CD4-positive, alpha-beta T cell treated with Interleukin-6 at 100 ng/mL for 8 hours (primary cell): ENCODE data around the gene MMP20.
A peak's percentile ranks its signal among the peaks of the same experiment; 100 is the strongest.

Experiments
- DNase-seq: peaks from one replicate; pipeline ENCODE4 v3.0.0-alpha.2; 2020; ENCODE audit warnings: mixed read lengths, low spot score

Gene MMP20

GRCh38 chr11:102592634-102593581, 32.2 kb downstream of the MMP20 start:
- DNase-seq: no peak

- DNase-seq: no peak
Measured at GRCh38 chr11:102592131-102592530, 33.0 kb downstream of the MMP20 start.

DNA sequence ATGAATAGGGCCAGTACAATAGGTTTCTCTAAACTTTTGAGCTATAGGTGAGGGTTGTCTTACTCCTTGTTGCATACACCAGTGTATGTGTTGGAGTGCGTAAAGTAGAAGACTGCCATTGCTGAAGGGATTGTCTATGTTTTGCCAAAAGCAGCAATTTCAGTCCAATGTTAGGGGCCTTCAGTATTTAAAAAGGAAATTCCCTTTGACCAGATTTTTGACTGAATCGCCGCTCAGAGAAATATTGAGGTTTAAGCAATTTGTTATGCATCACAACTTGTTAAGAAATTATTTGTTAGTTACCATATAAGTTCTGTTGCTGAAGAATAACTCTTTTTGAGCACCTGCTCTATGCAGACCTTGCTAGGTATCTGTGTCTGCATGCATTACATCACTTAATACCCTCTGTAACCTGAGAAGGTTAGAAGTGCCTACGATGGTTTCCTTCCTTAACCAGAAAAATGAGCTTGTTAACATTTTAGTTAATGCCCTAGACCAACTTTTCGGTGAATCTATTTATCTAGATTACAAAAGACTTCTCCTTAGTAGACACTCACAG, 33.9 kb downstream of the MMP20 start:
- DNase-seq: no peak

DNA sequence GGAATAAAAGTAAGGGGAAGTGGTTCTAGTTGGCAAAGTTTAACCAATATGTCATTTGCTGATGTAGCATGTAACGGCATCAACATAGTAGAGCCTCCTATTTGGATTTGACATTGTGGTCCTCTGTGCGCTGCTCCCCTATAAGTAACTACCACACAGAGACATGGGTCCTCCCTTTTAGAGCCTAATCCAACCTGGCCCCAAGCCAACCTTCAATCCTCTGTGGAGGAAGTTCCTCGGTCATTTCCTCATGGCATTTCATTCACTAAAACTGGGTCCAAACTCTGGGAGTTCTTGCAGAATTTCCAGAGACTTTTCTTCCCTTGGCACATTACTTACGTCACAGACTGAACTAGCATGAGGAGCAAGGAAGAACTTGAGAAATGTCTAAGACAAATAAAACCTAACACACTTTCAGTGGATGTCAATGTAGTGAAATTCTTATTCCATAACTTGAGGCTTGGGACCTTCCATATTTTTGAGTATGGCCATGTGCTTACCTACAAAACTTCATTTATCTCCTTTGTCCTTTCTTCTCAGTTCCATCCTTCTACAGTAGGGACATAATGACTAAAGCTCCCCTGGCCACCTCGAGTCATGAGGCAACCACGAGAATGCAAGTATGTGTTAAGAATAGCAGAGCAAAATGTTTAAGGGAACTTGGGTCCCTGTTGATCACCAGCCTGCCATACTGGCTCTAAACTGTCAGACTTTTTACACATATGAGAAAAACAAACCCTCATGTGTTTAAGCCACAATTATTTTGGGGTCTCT, 34.7 kb downstream of the MMP20 start:
- no peak for DNase-seq

- no peak for DNase-seq
Measured at GRCh38 chr11:102589047-102589459, 36.1 kb downstream of the MMP20 start.

- no peak for DNase-seq
Measured at GRCh38 chr11:102587722-102588121, 37.4 kb downstream of the MMP20 start.

GRCh38 chr11:102583141-102583873, 41.8 kb downstream of the MMP20 start:
- DNase-seq: no peak

DNA sequence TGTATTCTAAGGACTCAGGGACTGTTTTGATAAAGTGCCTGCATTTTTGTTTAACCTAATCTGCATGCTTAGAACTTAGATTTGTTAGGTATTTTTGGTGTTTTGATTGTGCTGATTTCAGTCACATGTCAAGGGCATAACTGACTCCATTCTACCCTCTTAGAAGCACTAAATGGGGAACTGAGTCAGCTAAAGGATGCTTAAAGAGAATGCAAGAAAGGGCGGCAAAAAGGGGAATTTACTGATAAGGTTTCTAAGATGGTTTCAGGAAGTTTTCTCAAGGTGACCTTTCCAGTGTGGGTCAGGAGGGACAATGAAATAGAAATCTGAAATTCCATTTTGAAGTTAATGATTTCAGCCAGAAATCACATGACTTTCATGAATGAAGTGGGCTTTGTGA, 43.0 kb downstream of the MMP20 start:
- DNase-seq: no peak

DNA sequence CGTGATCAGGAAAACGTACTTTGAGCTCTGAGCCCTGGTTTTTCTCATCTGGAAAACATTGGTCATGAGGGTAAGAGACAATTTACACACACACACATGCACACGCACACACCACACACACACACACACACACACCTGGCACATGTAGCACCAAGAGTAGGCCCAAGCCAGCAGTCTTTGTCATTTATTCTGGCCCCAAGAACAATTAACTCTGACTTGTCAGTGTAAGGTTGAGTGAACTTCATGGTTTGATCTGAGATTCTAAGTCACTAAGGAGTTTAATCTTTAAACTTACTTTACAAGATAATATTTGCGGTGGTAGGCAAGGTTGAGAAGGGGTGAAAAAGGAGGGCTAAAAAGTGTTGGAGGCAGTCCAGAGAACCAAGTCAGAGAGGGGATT, 44.1 kb downstream of the MMP20 start:
- no peak for DNase-seq

DNA sequence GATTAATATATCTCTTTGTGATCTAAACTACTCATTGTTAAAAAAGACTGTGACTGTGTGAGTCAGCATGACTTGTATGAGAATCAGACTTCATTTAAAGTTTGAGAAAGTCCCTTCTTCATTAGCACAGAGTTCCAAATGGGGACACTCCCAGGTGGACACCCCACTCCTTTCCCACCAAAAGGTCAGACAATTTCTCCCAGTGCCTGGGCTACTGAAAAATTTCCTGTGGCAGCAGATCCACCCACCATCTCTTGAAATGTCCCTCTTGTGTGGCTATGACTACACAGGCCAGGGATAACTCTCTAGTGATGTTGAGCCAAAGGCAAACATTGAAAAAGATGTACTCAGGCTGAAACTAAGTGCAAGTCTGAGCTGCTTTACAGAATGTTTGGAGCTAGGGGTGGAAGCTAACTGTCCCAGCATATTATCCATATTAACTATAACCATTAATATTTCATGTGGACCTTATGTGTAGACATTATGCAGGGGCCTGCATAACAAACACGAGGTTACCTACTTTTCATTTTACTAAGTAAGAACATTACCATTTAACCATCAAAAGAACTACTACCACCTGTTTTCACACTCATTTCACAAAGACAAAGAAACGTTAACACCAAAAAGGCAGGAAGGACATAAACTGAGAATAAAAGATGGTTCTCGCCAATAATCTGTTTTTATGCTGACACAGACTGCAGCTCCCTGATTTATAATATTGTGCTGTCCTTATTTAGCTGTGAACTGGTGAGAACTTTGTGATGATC, 44.8 kb downstream of the MMP20 start:
- DNase-seq: no peak

DNA sequence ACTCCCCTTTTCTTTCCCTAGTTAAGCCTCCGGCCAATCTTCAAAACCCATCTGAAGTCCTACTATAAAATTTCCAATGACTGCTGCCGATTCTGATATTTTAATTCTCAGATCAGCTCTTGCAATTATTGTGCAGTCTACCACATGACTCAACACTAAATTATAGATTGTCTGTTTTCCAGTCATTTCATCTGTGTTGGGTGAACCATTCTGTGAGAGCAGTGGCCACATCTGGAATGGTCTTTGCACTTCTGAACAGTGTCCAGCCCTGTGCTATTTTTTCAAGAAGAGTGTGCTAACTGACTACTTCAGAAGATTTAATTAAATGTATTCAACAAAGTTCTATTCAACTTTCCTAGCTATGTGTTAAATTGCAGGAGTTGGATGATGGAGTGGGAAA, 47.4 kb downstream of the MMP20 start:
- DNase-seq: no peak

GRCh38 chr11:102577182-102577581, 48.0 kb downstream of the MMP20 start:
- peak; percentile 5 for DNase-seq

- DNase-seq: no peak
Measured at GRCh38 chr11:102576350-102576749, 48.8 kb downstream of the MMP20 start.

DNA sequence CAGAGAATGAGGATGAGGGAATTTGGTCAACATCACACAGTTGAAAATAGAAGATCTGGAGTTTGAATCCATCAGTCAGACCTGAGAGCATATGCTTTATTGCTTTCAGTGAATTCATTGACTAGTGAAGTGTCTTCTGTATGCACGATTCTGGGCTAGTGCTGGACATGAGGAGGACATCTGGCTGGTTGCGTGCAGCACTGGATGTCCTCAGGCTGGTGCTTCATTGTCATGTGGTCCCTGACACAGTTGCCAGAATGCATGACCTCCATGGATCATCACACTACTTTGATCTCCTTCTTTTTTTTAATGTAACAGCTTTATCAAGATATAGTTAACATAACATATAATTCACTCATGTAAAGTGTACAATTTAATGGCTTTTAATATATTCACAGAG, 50.1 kb downstream of the MMP20 start:
- no peak for DNase-seq

- no peak for DNase-seq
Measured at GRCh38 chr11:102573851-102574250, 51.3 kb downstream of the MMP20 start.

DNA sequence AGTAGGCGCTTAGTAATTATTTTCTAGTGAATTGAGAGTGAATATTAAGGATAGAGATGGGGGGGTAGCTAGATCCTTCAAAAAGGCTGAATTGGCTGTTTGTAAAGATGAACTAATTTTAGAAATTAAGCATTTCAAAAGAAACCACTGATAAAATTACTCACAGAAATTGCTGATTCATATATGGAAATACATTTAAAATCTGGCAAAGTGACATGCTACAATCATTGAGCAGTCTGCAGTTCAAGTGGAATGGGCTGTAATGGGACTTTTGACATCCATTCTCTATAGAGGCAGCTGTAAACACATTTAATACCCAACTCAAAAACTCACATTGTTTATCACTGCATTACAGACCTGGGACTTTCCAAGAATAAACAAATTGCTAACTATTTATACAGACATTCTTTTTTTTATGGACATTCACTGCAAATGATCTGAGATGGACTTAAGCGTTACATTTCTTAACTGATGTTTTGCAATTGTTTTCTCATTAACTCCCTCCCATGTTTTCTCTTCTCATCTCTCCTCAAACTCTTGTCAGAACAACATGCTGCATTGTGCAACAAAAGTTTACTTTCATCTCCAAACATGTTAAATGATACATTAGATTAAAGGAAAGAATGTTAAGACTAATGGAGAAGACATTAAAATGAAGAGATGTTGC, 52.4 kb downstream of the MMP20 start:
- no peak for DNase-seq

DNA sequence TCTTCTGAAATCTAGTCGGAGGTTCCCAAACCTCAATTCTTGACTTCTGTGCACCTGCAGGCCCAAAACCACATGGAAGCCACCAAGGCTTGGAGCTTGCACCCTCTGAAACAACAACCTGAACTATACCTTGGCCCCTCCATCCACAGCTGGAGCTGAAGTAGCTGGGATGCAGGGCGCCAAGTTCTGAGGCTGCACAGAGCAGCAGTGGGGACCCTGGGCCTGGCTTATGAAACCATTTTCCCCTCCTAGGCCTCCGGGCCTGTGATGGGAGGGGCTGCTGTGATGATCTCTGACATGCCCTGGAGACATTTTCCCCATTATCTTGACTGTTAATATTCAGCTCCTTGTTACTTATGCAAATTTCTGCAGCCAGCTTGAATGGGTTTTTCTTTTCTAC, 56.3 kb downstream of the MMP20 start:
- DNase-seq: no peak

DNA sequence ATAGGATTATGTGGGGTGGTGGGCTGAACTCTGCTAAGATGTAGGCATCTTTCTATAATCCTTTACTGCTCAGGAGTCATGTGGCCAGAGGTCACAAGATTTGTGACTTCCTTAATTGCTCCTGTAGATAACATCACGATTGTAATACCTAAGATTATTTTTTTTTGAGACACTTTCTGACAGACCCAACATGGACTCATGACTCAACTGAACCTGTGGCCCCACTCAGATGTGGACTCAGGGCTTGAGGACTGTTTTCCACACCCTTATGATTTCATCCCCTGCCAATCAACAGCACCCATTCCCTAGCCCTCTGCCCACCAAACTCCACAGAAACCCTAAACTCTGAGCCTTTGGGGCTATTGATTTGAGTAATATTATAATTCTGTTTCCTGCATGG, 59.0 kb downstream of the MMP20 start:
- no peak for DNase-seq

GRCh38 chr11:102564110-102564509, 61.0 kb downstream of the MMP20 start:
- peak; percentile 6 for DNase-seq

DNA sequence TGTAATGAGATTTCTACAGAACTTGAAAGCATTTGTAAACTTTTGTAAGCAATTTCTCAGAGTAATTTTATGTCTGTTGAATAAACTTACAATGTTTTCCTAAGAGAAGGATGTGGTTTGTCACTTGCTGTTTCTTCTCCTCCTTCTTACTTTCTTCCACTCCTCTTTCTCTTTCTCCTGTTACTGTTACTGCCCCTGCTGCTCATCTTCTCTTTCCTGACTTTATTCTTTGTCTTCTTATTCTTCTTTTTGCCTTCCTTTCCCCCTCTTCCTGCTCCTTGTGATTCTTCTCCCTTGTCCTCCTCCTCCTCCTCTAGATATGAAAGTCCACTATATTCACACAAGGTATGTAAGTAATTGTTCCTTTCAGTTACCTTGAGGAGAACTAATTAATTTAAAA, 63.5 kb downstream of the MMP20 start:
- DNase-seq: no peak

GRCh38 chr11:102560555-102561011, 64.5 kb downstream of the MMP20 start:
- peak; percentile 9 for DNase-seq
